H9 (cell line): ENCODE results near the gene IGF1R. TPM values are rescaled to one million over a fixed set of nuclear protein-coding genes. Genes with fewer than 3 reads are reported as not detected.
A peak's percentile ranks its signal among the peaks of the same experiment; 100 is the strongest.

ENCODE experiments used
- DNase-seq: peaks from one replicate; pipeline ENCODE4 v3.0.0-alpha.2; 2017
- H2AFZ ChIP-seq: one replicate; pipeline ENCODE4 v1.6.1; 2013; ENCODE audit warnings: mild to moderate bottlenecking, low read length, control low read depth, moderate library complexity
- H2AK5ac ChIP-seq: 2 replicates; pipeline ENCODE4 v1.6.1; 2013; ENCODE audit warnings: low read length, control low read depth, mixed read lengths; ENCODE audit not compliant: insufficient read length
- H2BK120ac ChIP-seq: one replicate; pipeline ENCODE4 v1.6.1; 2013; ENCODE audit warnings: low read depth, mild to moderate bottlenecking, low read length, control low read depth, inconsistent platforms; ENCODE audit not compliant: poor library complexity, severe bottlenecking
- H2BK12ac ChIP-seq: 2 replicates; pipeline ENCODE4 v1.6.1; 2013; ENCODE audit warnings: low read length, control low read depth, mixed read lengths, low read depth; ENCODE audit not compliant: insufficient read length
- H2BK15ac ChIP-seq: 2 replicates; pipeline ENCODE4 v1.6.1; 2013; ENCODE audit warnings: low read depth, low read length, control low read depth
- H2BK20ac ChIP-seq: one replicate; pipeline ENCODE4 v1.6.1; 2013; ENCODE audit warnings: low read depth, mild to moderate bottlenecking, low read length, control low read depth, inconsistent platforms; ENCODE audit not compliant: poor library complexity, severe bottlenecking
- H2BK5ac ChIP-seq: 2 replicates; pipeline ENCODE4 v1.6.1; 2013; ENCODE audit warnings: low read length, control low read depth, mixed read lengths; ENCODE audit not compliant: insufficient read length
- H3K14ac ChIP-seq: 2 replicates; pipeline ENCODE4 v1.6.1; 2013; ENCODE audit warnings: low read length, control low read depth; ENCODE audit not compliant: insufficient read depth
- H3K18ac ChIP-seq: 2 replicates; pipeline ENCODE4 v1.6.1; 2013; ENCODE audit warnings: low read depth, mild to moderate bottlenecking, mixed read lengths, low read length, control low read depth; ENCODE audit not compliant: insufficient read length
- H3K23ac ChIP-seq: 2 replicates; pipeline ENCODE4 v1.6.1; 2013; ENCODE audit warnings: low read length, control low read depth, mixed read lengths, low read depth; ENCODE audit not compliant: insufficient read length
- H3K23me2 ChIP-seq: 2 replicates; pipeline ENCODE4 v1.6.1; 2013; ENCODE audit warnings: low read depth, mild to moderate bottlenecking, mixed read lengths, low read length, control low read depth; ENCODE audit not compliant: insufficient read length, poor library complexity, severe bottlenecking
- H3K27ac ChIP-seq: 2 replicates; pipeline ENCODE4 v1.5.1; 2013; ENCODE audit warnings: low read length, control low read depth, mixed read lengths, low read depth; ENCODE audit not compliant: insufficient read length
- H3K27me3 ChIP-seq: 2 replicates; pipeline ENCODE4 v1.6.1; 2013; ENCODE audit warnings: low read length, control low read depth, inconsistent platforms; ENCODE audit not compliant: insufficient read depth
- H3K4ac ChIP-seq: 2 replicates; pipeline ENCODE4 v1.6.1; 2013; ENCODE audit warnings: low read depth, mild to moderate bottlenecking, control low read depth, inconsistent platforms, low read length, moderate library complexity
- H3K4me1 ChIP-seq: 2 replicates; pipeline ENCODE4 v1.6.1; 2013; ENCODE audit warnings: low read length, control low read depth, inconsistent platforms; ENCODE audit not compliant: insufficient read depth
- H3K4me2 ChIP-seq: 2 replicates; pipeline ENCODE4 v1.6.1; 2013; ENCODE audit warnings: low read length, control low read depth, mixed read lengths; ENCODE audit not compliant: insufficient read length, insufficient read depth
- H3K56ac ChIP-seq: 2 replicates; pipeline ENCODE4 v1.6.1; 2013; ENCODE audit warnings: low read depth, mild to moderate bottlenecking, mixed read lengths, low read length, control low read depth; ENCODE audit not compliant: insufficient read length
- H3K79me1 ChIP-seq: 2 replicates; pipeline ENCODE4 v1.6.1; 2013; ENCODE audit warnings: low read depth, mild to moderate bottlenecking, moderate library complexity, low read length, control low read depth, inconsistent platforms; ENCODE audit not compliant: insufficient read depth, poor library complexity, severe bottlenecking
- H3K79me2 ChIP-seq: 2 replicates; pipeline ENCODE4 v1.6.1; 2013; ENCODE audit warnings: low read length, control low read depth, inconsistent platforms; ENCODE audit not compliant: insufficient read depth
- H3K9ac ChIP-seq: 2 replicates; pipeline ENCODE4 v1.6.1; 2013; ENCODE audit warnings: low read length, control low read depth, mixed read lengths; ENCODE audit not compliant: insufficient read length; ENCODE audit errors: extremely low read depth
- H3K9me3 ChIP-seq: one replicate; pipeline ENCODE4 v1.6.1; 2013; ENCODE audit warnings: low read depth, low read length, inconsistent platforms; ENCODE audit not compliant: control insufficient read depth
- H3T11ph ChIP-seq: one replicate; pipeline ENCODE4 v1.6.1; 2013; ENCODE audit warnings: mild to moderate bottlenecking, low read length, control low read depth, inconsistent platforms
- H4K20me1 ChIP-seq: one replicate; pipeline ENCODE4 v1.6.1; 2013; ENCODE audit not compliant: control insufficient read depth, insufficient read length, insufficient read depth
- H4K5ac ChIP-seq: 2 replicates; pipeline ENCODE4 v1.6.1; 2013; ENCODE audit warnings: low read depth, mild to moderate bottlenecking, mixed read lengths, low read length, control low read depth; ENCODE audit not compliant: insufficient read length
- H4K8ac ChIP-seq: replicated peaks from 2 replicates; pipeline ENCODE4 v1.6.1; 2013; ENCODE audit warnings: low read length, control low read depth, mixed read lengths, low read depth; ENCODE audit not compliant: insufficient read length
- H4K91ac ChIP-seq: 2 replicates; pipeline ENCODE4 v1.6.1; 2013; ENCODE audit warnings: low read depth, mild to moderate bottlenecking, moderate library complexity, mixed read lengths, low read length, control low read depth; ENCODE audit not compliant: insufficient read length
- H3K27ac Mint-ChIP-seq, 3 experiments: 2 replicates in 2 of 3; 3 replicates in 1 of 3; pipeline ENCODE4 v1.8.0; 2020 to 2021; ENCODE audit warnings: mixed read lengths in 3 of 3, mild to moderate bottlenecking in 1 of 3, moderate library complexity in 1 of 3
- H3K27me3 Mint-ChIP-seq: 2 replicates; pipeline ENCODE4 v1.8.0; 2021; ENCODE audit warnings: low read depth, mild to moderate bottlenecking, moderate library complexity, mixed read lengths
- H3K36me3 Mint-ChIP-seq, 3 experiments: 2 replicates in 2 of 3; 3 replicates in 1 of 3; pipeline ENCODE4 v1.8.0; 2020 to 2021; ENCODE audit warnings: low read depth in 3 of 3, mixed read lengths in 3 of 3; ENCODE audit not compliant: insufficient read depth in 1 of 3
- H3K4me1 Mint-ChIP-seq, 2 experiments: 2 replicates each; pipeline ENCODE4 v1.8.0; 2020; ENCODE audit warnings: mixed read lengths in 2 of 2
- H3K4me3 Mint-ChIP-seq, 2 experiments: 2 replicates in 1 of 2; 3 replicates in 1 of 2; pipeline ENCODE4 v1.8.0; 2020 to 2021; ENCODE audit warnings: mild to moderate bottlenecking in 2 of 2, mixed read lengths in 2 of 2, moderate library complexity in 1 of 2
- H3K9me3 Mint-ChIP-seq, 2 experiments: 2 replicates in 1 of 2; 3 replicates in 1 of 2; pipeline ENCODE4 v1.8.0; 2020; ENCODE audit warnings: mild to moderate bottlenecking in 2 of 2, mixed read lengths in 2 of 2, moderate library complexity in 1 of 2
- CTCF ChIP-seq: fragments of 200-600 bp; sonication (generic); conservative IDR thresholded peaks from 3 replicates; pipeline ENCODE4 v1.8.0; 2021; ENCODE audit warnings: antibody characterized with exemption, mild to moderate bottlenecking
- WGBS: extraction: QIAGEN DNeasy Blood & Tissue Kit; methylation state at CpG from one replicate; pipeline ENCODE4 v1.1.7; 2013; ENCODE audit warnings: missing lambda C conversion rate, low lambda C conversion rate, mixed read lengths; ENCODE audit not compliant: insufficient read length; ENCODE audit errors: extremely low coverage; 5-methylcytosine and 5-hydroxymethylcytosine counted together
- total RNA-seq: library from RNA; stranded (reverse); gene quantifications from 2 replicates; pipeline ENCODE4 v1.2.1, GENCODE V29; 2021

The IGF1R gene
- total RNA-seq, 1 experiment from 2014 or later, result 70.0 TPM

DNA sequence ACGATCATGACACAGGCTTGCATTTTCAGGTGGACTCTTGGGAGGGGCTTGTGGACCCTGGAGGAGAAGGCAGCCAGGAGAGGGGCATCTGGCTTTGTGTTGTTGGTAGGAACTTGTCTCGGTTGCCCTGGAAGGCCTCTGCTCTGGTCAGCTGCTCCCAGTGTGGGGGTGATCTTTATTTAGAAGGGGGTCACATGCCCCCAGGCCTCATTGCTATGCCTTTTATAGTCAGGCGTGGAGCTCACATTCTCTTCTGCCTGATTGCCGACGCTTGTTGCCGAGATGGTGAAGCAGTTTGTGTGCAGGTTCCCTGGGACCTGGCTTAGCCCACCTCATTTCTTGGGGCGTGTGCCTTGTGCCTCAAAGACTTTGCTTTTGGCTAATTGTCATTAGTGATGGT is 66.6 kb downstream of the IGF1R start:
- no peak overlapping the region for H3K4me3 Mint-ChIP-seq
- no peaks in the 10 kb centered on the region for H3K27me3 Mint-ChIP-seq
- no peak overlapping the region for H2BK120ac ChIP-seq
- H3K4me2 ChIP-seq, result no peak overlapping the region
- no peak overlapping the region for H2BK20ac ChIP-seq
- H2AFZ ChIP-seq, result no peak overlapping the region
- peaks cover 15 to 21% (median 18%) of the 10 kb centered on the region in 3 experiments for H3K36me3 Mint-ChIP-seq
- no peak overlapping the region for H4K5ac ChIP-seq
- no peaks in the 10 kb centered on the region for H4K20me1 ChIP-seq
- H3K27me3 ChIP-seq, result no peaks in the 10 kb centered on the region; the same call in 1 of the 2 replicates
- H3K4ac ChIP-seq, result no peak overlapping the region
- no peak overlapping the region for H4K91ac ChIP-seq
- H3K14ac ChIP-seq, result no peak overlapping the region
- H2BK15ac ChIP-seq, result no peak overlapping the region
- no peak for DNase-seq
- H3K4me1 Mint-ChIP-seq, result peaks cover 75 to 78% of the 10 kb centered on the region in 2 experiments
- H2BK12ac ChIP-seq, result no peak overlapping the region
- no peak overlapping the region for H2BK5ac ChIP-seq
- H3K56ac ChIP-seq, result no peak overlapping the region
- H3K4me1 ChIP-seq, result peaks cover 43% of the 10 kb centered on the region
- H3K79me1 ChIP-seq, result peaks cover 15% of the 10 kb centered on the region
- no peak overlapping the region for H3K23ac ChIP-seq
- peak overlapping the region in 2 of 3 experiments; percentile 13 to 42; a peak in 2 of 7 replicates for H3K27ac Mint-ChIP-seq
- H3K79me2 ChIP-seq, result peaks cover 82% of the 10 kb centered on the region; the same call in 1 of the 2 replicates
- TF ChIP-seq CTCF, result no peak
- no peak overlapping the region for H4K8ac ChIP-seq
- no peak overlapping the region for H3T11ph ChIP-seq
- H3K9ac ChIP-seq, result no peak overlapping the region
- H3K9me3 ChIP-seq, result no peaks in the 10 kb centered on the region
- no peak overlapping the region for H2AK5ac ChIP-seq
- no peak overlapping the region for H3K18ac ChIP-seq
- H3K9me3 Mint-ChIP-seq, result peaks cover 4 to 5% of the 10 kb centered on the region in 2 experiments; a peak in 3 of 5 replicates
- H3K27ac ChIP-seq, result no peak overlapping the region
- no CpG with 5 or more reads among the region's 7 CpGs for WGBS
- H3K23me2 ChIP-seq, result no peaks in the 10 kb centered on the region
